HEK293 (cell line): Measurements from ENCODE around the gene FAM210A.
A peak's percentile ranks its signal among the peaks of the same experiment; 100 is the strongest.

Experiments
- OVOL3 ChIP-seq: fragments of 450-650 bp; formaldehyde crosslinking; IDR thresholded peaks from 2 replicates; pipeline ENCODE4 v1.5.1; 2016; ENCODE audit warnings: missing biosample characterization, missing genetic modification characterization
- ZFP3 ChIP-seq: fragments of 450-650 bp; formaldehyde crosslinking; IDR thresholded peaks from 2 replicates; pipeline ENCODE4 v1.5.1; 2016; ENCODE audit warnings: low read depth, missing biosample characterization, missing genetic modification characterization
- ZIC2 ChIP-seq: fragments of 450-650 bp; formaldehyde crosslinking; IDR thresholded peaks from 2 replicates; pipeline ENCODE4 v1.5.1; 2016; ENCODE audit warnings: missing biosample characterization, missing genetic modification characterization
- ZNF169 ChIP-seq: fragments of 450-650 bp; formaldehyde crosslinking; IDR thresholded peaks from 2 replicates; pipeline ENCODE4 v1.5.1; 2016; ENCODE audit warnings: missing biosample characterization, missing genetic modification characterization
- ZNF221 ChIP-seq: fragments of 450-650 bp; formaldehyde crosslinking; IDR thresholded peaks from 2 replicates; pipeline ENCODE4 v1.5.1; 2017; ENCODE audit warnings: missing biosample characterization, missing genetic modification characterization, borderline replicate concordance
- ZNF266 ChIP-seq: fragments of 450-650 bp; formaldehyde crosslinking; IDR thresholded peaks from 2 replicates; pipeline ENCODE4 v1.5.1; 2016; ENCODE audit warnings: missing biosample characterization, missing genetic modification characterization, low read depth
- ZNF558 ChIP-seq: fragments of 450-650 bp; formaldehyde crosslinking; IDR thresholded peaks from 2 replicates; pipeline ENCODE4 v1.5.1; 2016; ENCODE audit warnings: missing biosample characterization, missing genetic modification characterization
- ZNF585B ChIP-seq: fragments of 450-650 bp; formaldehyde crosslinking; IDR thresholded peaks from 2 replicates; pipeline ENCODE4 v1.5.1; 2016; ENCODE audit warnings: missing biosample characterization, missing genetic modification characterization
- ZNF768 ChIP-seq: fragments of 450-650 bp; formaldehyde crosslinking; IDR thresholded peaks from 2 replicates; pipeline ENCODE4 v1.5.1; 2018; ENCODE audit warnings: missing biosample characterization, mild to moderate bottlenecking, missing genetic modification characterization
- TF ChIP-seq, protein P1 (sequence below): fragments of 450-650 bp; formaldehyde crosslinking; IDR thresholded peaks from 2 replicates; pipeline ENCODE4 v1.5.1; 2016; ENCODE audit warnings: missing biosample characterization, missing genetic modification characterization
- TF ChIP-seq, protein P2 (sequence below): fragments of 450-650 bp; IDR thresholded peaks from 2 replicates; pipeline ENCODE4 v1.5.1; 2018; ENCODE audit warnings: missing biosample characterization, missing genetic modification characterization
- TF ChIP-seq, protein P3 (sequence below): fragments of 450-650 bp; formaldehyde crosslinking; IDR thresholded peaks from 2 replicates; pipeline ENCODE4 v1.5.1; 2016; ENCODE audit warnings: missing biosample characterization, missing genetic modification characterization
- TF ChIP-seq, protein P4 (sequence below): fragments of 450-650 bp; formaldehyde crosslinking; conservative IDR thresholded peaks from 2 replicates; pipeline ENCODE4 v1.5.1; 2016; ENCODE audit warnings: low read depth, missing biosample characterization, missing genetic modification characterization
- TF ChIP-seq, protein P5 (sequence below): fragments of 450-650 bp; formaldehyde crosslinking; IDR thresholded peaks from 2 replicates; pipeline ENCODE4 v1.5.1; 2016; ENCODE audit warnings: missing biosample characterization, missing genetic modification characterization
- TF ChIP-seq, protein P6 (sequence below): fragments of 450-650 bp; formaldehyde crosslinking; IDR thresholded peaks from 2 replicates; pipeline ENCODE4 v1.5.1; 2016; ENCODE audit warnings: missing biosample characterization, missing genetic modification characterization

The FAM210A gene

DNA sequence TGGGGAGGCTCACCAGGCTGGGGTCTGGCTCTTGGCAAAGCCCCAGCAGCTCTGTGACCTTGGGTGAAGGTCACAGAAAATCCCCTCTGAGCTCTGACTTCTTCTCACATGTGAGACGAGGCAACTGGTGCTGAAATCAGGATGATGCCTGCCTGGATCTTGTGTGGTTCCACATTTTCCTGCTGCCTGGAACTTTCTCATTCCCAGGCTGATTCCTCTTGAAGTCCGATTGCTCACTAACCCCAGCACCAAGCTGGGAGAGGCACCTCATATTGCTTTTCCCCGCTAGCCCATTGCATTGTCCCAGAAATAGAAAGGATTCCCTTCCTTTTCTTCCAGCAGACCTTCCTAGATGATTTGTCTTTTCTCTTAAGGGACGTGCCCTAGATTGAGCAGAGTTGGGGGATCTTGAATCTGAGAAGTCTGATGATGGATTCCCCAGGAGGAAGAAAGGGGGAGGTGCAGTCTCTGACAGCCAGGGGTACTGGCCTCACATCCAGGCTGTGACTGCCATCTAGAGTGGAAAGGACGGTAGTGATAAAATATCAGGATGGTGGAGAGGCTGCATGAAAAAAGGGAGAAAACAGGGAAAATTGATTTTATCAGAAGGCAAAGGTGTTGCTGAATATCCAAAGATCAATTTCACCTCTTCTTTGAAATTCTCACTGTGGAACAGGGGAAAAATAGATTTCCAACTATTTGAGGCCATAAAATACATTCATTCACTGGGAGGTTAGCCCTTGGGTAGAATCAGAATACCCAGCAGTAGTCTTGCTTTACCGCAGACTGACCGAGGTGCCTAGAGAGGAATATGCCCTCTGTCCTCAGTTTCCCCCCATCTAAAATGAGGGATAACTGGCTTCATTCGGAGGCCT lies 96.3 kb downstream of the FAM210A start (continued):
- TF ChIP-seq, protein P1, sequence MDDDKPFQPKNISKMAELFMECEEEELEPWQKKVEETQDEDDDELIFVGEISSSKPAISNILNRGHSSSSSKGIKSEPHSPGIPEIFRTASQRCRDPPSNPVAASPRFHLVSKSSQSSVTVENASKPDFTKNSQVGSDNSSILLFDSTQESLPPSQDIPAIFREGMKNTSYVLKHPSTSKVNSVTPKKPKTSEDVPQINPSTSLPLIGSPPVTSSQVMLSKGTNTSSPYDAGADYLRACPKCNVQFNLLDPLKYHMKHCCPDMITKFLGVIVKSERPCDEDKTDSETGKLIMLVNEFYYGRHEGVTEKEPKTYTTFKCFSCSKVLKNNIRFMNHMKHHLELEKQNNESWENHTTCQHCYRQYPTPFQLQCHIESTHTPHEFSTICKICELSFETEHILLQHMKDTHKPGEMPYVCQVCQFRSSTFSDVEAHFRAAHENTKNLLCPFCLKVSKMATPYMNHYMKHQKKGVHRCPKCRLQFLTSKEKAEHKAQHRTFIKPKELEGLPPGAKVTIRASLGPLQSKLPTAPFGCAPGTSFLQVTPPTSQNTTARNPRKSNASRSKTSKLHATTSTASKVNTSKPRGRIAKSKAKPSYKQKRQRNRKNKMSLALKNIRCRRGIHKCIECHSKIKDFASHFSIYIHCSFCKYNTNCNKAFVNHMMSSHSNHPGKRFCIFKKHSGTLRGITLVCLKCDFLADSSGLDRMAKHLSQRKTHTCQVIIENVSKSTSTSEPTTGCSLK, result no peak
- TF ChIP-seq, protein P2, sequence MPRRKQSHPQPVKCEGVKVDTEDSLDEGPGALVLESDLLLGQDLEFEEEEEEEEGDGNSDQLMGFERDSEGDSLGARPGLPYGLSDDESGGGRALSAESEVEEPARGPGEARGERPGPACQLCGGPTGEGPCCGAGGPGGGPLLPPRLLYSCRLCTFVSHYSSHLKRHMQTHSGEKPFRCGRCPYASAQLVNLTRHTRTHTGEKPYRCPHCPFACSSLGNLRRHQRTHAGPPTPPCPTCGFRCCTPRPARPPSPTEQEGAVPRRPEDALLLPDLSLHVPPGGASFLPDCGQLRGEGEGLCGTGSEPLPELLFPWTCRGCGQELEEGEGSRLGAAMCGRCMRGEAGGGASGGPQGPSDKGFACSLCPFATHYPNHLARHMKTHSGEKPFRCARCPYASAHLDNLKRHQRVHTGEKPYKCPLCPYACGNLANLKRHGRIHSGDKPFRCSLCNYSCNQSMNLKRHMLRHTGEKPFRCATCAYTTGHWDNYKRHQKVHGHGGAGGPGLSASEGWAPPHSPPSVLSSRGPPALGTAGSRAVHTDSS (tag by site-specific recombination), result peak; percentile 67
- no peak for TF ChIP-seq ZIC2
- no peak for TF ChIP-seq ZNF585B
- TF ChIP-seq, protein P3, sequence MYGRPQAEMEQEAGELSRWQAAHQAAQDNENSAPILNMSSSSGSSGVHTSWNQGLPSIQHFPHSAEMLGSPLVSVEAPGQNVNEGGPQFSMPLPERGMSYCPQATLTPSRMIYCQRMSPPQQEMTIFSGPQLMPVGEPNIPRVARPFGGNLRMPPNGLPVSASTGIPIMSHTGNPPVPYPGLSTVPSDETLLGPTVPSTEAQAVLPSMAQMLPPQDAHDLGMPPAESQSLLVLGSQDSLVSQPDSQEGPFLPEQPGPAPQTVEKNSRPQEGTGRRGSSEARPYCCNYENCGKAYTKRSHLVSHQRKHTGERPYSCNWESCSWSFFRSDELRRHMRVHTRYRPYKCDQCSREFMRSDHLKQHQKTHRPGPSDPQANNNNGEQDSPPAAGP (tag by site-specific recombination), result no peak
- TF ChIP-seq, protein P4, sequence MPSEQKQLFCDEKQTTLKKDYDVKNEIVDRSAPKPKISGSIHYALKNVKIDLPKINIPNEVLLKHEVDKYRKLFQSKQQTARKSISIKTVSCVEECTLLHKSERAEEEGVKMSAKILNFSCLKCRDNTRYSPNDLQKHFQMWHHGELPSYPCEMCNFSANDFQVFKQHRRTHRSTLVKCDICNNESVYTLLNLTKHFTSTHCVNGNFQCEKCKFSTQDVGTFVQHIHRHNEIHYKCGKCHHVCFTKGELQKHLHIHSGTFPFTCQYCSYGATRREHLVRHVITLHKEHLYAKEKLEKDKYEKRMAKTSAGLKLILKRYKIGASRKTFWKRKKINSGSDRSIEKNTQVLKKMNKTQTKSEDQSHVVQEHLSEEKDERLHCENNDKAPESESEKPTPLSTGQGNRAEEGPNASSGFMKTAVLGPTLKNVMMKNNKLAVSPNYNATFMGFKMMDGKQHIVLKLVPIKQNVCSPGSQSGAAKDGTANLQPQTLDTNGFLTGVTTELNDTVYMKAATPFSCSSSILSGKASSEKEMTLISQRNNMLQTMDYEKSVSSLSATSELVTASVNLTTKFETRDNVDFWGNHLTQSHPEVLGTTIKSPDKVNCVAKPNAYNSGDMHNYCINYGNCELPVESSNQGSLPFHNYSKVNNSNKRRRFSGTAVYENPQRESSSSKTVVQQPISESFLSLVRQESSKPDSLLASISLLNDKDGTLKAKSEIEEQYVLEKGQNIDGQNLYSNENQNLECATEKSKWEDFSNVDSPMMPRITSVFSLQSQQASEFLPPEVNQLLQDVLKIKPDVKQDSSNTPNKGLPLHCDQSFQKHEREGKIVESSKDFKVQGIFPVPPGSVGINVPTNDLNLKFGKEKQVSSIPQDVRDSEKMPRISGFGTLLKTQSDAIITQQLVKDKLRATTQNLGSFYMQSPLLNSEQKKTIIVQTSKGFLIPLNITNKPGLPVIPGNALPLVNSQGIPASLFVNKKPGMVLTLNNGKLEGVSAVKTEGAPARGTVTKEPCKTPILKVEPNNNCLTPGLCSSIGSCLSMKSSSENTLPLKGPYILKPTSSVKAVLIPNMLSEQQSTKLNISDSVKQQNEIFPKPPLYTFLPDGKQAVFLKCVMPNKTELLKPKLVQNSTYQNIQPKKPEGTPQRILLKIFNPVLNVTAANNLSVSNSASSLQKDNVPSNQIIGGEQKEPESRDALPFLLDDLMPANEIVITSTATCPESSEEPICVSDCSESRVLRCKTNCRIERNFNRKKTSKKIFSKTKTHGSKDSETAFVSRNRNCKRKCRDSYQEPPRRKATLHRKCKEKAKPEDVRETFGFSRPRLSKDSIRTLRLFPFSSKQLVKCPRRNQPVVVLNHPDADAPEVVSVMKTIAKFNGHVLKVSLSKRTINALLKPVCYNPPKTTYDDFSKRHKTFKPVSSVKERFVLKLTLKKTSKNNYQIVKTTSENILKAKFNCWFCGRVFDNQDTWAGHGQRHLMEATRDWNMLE (tag by site-specific recombination), result no peak
- no peak for TF ChIP-seq OVOL3
- TF ChIP-seq, protein P5, sequence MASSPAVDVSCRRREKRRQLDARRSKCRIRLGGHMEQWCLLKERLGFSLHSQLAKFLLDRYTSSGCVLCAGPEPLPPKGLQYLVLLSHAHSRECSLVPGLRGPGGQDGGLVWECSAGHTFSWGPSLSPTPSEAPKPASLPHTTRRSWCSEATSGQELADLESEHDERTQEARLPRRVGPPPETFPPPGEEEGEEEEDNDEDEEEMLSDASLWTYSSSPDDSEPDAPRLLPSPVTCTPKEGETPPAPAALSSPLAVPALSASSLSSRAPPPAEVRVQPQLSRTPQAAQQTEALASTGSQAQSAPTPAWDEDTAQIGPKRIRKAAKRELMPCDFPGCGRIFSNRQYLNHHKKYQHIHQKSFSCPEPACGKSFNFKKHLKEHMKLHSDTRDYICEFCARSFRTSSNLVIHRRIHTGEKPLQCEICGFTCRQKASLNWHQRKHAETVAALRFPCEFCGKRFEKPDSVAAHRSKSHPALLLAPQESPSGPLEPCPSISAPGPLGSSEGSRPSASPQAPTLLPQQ (tag by site-specific recombination), result 0 out of 2 replicates have a peak, but pooled peaks have one; percentile 16
- TF ChIP-seq, protein P6, sequence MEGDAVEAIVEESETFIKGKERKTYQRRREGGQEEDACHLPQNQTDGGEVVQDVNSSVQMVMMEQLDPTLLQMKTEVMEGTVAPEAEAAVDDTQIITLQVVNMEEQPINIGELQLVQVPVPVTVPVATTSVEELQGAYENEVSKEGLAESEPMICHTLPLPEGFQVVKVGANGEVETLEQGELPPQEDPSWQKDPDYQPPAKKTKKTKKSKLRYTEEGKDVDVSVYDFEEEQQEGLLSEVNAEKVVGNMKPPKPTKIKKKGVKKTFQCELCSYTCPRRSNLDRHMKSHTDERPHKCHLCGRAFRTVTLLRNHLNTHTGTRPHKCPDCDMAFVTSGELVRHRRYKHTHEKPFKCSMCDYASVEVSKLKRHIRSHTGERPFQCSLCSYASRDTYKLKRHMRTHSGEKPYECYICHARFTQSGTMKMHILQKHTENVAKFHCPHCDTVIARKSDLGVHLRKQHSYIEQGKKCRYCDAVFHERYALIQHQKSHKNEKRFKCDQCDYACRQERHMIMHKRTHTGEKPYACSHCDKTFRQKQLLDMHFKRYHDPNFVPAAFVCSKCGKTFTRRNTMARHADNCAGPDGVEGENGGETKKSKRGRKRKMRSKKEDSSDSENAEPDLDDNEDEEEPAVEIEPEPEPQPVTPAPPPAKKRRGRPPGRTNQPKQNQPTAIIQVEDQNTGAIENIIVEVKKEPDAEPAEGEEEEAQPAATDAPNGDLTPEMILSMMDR, result peak; percentile 84
- TF ChIP-seq ZNF221 (tag by site-specific recombination), result no peak
- no peak for TF ChIP-seq ZNF169
- no peak for TF ChIP-seq ZFP3
- TF ChIP-seq ZNF768 (tag by site-specific recombination), result no peak
- no peak for TF ChIP-seq ZNF558
- TF ChIP-seq ZNF266 (tag by site-specific recombination), result no peak
